ACC112 (cell line): ENCODE results near the gene HOXC4.
"Not testable (repeated sequence)": the region's sequence is repeated elsewhere in the genome, so short reads cannot be mapped to it uniquely, and the experiment has no call there.

Source experiments
- H2AFZ ChIP-seq: fragments of 200-600 bp; sonication (generic); one replicate; pipeline ENCODE4 v1.6.0; 2017; ENCODE audit warnings: antibody characterized with exemption, low read length; ENCODE audit not compliant: unreplicated experiment
- H3K27ac ChIP-seq: fragments of 200-600 bp; sonication (generic); 2 replicates; pipeline ENCODE4 v1.5.1; 2014; ENCODE audit warnings: low read depth, mild to moderate bottlenecking, antibody characterized with exemption, low read length, moderate library complexity
- H3K27me3 ChIP-seq: fragments of 200-600 bp; sonication (generic); 2 replicates; pipeline ENCODE4 v1.6.1; 2014; ENCODE audit warnings: mild to moderate bottlenecking, antibody characterized with exemption, low read length, moderate library complexity, mixed read lengths; ENCODE audit not compliant: insufficient read depth
- H3K36me3 ChIP-seq: fragments of 200-600 bp; sonication (generic); 2 replicates; pipeline ENCODE4 v1.6.1; 2016; ENCODE audit warnings: mild to moderate bottlenecking, antibody characterized with exemption, low read length, moderate library complexity, mixed read lengths; ENCODE audit not compliant: insufficient read depth
- H3K4me1 ChIP-seq: fragments of 200-600 bp; sonication (generic); one replicate; pipeline ENCODE4 v1.6.1; 2016; ENCODE audit warnings: low read length, mixed read lengths; ENCODE audit not compliant: insufficient read depth, unreplicated experiment, control insufficient read depth
- H3K4me3 ChIP-seq: fragments of 200-600 bp; sonication (generic); 2 replicates; pipeline ENCODE4 v1.5.1; 2014; ENCODE audit warnings: mild to moderate bottlenecking, low read depth, low read length
- H3K79me2 ChIP-seq: fragments of 200-600 bp; sonication (generic); one replicate; pipeline ENCODE4 v1.6.0; 2016; ENCODE audit warnings: low read length; ENCODE audit not compliant: control insufficient read depth, unreplicated experiment, insufficient read depth

The HOXC4 gene

DNA sequence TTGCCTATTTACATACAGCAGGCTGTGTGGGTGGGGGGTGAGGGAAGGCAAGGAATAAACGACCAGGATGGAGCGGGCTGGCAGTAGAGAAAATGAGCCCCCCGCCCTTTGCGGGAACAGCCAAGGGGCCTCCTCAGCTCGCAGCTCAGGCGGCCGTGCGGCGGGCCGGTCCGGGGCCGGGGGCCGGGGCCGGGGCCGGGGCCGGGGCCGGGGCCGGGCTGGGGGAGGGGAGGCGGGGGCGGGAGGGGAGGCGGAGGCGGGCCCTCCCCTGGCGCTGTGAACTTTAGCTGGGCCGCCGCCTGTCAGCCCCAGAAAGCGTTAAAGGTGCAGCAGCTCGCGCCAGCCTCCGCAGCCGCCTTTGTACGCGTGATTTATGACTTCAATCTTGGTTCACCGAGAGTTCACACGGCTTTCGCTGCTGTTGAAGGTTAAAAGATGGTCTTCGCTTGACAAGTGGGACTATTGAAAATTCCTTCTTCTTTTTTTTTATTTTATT is 28.8 kb downstream of the HOXC4 start:
- H3K4me3 ChIP-seq = no peak overlapping the region
- H3K27ac ChIP-seq = no peak overlapping the region
- H3K27me3 ChIP-seq = peaks cover 17% of the 10 kb centered on the region
- no peaks in the 10 kb centered on the region for H3K79me2 ChIP-seq
- no peak overlapping the region for H2AFZ ChIP-seq
- H3K36me3 ChIP-seq = no peaks in the 10 kb centered on the region
- H3K4me1 ChIP-seq = no peaks in the 10 kb centered on the region

DNA sequence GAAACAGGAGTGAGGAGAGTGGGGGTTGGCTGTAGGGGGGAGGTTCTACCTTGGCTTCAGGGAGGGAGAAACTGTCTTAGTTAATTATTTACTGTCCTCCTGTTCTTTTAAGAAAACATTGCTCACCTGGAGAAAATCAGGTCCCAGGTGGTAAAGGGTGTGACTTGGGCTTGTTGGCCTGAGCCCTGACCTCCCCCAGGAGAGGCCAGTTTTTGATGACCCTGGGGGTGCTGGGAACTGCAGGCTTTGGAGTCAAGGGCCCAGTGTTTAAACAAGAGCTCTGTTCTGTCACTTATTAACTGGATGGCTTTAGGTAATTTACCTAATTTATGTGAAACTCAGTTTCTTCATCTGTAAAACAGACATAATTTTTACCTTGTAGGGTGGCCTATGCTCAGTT is 34.4 kb downstream of the HOXC4 start:
- not testable (repeated sequence) for H3K79me2 ChIP-seq, H3K36me3 ChIP-seq, H3K4me1 ChIP-seq, H3K4me3 ChIP-seq, H2AFZ ChIP-seq, H3K27ac ChIP-seq
- peaks cover 47% of the 10 kb centered on the region for H3K27me3 ChIP-seq

DNA sequence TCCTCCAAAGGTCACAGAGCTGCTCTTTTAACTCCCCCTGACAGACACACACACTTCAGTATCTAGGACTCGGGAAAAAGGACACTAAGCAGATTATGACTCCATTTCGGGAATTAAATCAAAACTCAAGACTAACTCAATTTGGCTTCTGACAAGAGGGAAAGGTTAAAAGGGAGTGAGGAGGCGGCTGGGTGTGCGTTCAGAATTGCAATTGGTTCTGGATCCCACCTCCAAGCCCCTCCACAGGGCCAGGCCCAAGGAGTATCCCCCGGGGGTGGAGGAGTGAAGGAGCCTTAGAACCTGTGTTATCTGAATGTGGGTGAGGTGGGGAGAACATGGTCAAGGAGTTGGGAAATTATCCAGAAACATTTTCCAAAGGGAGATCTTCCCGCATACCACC is 35.8 kb downstream of the HOXC4 start:
- H3K27me3 ChIP-seq = peaks cover 38% of the 10 kb centered on the region
- not testable (repeated sequence) for H3K27ac ChIP-seq, H2AFZ ChIP-seq, H3K36me3 ChIP-seq, H3K4me3 ChIP-seq, H3K4me1 ChIP-seq, H3K79me2 ChIP-seq

DNA sequence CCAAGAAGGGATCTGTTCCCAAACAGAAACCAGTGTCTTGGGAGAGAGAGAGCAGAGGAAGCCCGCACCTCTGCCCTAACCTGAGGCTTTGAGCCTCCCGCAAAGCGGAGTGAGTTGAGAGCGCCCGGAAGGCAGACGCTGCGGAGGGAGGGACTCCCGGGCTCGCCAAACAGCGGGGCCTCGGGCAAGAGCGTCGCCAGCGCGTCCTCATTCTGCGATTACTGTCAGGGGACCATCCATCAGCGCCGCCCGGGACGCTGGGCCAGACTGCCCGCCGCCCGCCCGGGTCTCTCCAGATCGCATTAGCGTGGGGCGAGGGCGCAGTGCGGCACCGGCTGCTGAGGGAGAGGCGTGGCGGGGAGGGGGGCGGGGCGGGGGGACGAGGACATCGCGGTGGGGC is 36.7 kb downstream of the HOXC4 start:
- Histone ChIP-seq H3K4me3 (peak overlapping the region; percentile 56; the same call in 1 of the 2 replicates), H3K27me3 (peaks cover 34% of the 10 kb centered on the region)
- H3K4me1 ChIP-seq, H3K36me3 ChIP-seq, H2AFZ ChIP-seq, H3K27ac ChIP-seq, H3K79me2 ChIP-seq: not testable (repeated sequence)

DNA sequence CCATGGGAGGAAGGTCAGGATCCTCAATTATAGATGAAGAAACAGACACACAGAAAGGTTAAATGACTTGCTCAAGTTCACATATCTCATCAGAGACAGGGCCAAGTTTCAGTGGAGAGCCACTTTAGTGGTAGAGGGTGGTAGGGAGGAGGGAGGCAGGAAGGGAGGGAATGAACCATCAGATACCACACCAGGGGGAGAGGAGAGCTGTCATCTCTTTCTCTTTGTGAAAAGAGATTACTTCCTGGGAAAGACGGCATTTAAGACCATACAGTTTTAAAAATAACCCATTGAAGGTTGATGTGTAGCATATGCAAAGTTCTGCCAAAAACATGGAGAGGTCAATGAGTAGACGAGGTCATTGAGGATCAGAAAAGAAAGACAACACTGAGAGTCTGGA is 39.3 kb downstream of the HOXC4 start:
- not testable (repeated sequence) for H3K4me1 ChIP-seq, H3K27ac ChIP-seq, H3K4me3 ChIP-seq, H3K79me2 ChIP-seq, H2AFZ ChIP-seq, H3K36me3 ChIP-seq
- peaks cover 30% of the 10 kb centered on the region for H3K27me3 ChIP-seq

DNA sequence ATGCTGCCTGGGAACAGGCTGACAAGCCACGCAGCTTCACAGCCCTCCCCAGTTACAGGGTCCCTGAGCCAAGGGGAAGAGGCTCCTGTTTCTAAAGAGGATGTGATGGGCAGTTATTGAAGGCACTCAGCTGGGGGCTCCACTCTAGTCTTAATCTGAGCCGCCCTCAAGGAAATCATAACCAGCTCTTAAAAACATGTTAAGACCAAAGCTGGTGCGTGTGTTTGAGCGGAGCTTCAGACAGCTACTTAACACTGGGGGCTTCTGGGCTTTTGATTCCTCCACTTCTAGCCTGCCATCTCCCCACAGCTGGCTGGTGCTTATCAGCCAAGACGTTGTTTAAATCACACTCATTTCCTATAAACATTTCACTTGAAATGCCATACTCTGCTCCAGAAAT is 42.3 kb downstream of the HOXC4 start:
- H3K27ac ChIP-seq, H2AFZ ChIP-seq, H3K4me1 ChIP-seq, H3K79me2 ChIP-seq, H3K4me3 ChIP-seq, H3K36me3 ChIP-seq: not testable (repeated sequence)
- peaks cover 11% of the 10 kb centered on the region for H3K27me3 ChIP-seq

DNA sequence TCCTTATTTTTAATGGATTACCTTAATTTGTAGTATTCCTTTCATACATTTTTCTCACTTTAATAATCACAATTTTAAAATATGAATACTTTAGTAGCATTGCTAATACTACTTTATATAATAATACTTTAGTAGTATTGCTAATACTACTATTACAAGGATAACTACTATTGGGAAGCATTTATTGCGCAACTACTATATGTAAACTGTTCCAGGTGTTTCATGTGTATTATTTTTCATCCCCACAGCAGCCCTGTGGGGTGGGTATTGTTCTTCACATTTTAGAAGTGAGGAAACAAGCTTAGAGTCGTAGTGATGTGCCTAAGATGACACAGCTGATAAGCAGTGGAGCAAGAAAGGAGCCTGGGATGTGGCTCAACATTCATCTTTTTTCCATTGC is 45.0 kb downstream of the HOXC4 start:
- H3K4me3 ChIP-seq, H2AFZ ChIP-seq, H3K36me3 ChIP-seq, H3K4me1 ChIP-seq, H3K27ac ChIP-seq, H3K27me3 ChIP-seq, H3K79me2 ChIP-seq: not testable (repeated sequence)

DNA sequence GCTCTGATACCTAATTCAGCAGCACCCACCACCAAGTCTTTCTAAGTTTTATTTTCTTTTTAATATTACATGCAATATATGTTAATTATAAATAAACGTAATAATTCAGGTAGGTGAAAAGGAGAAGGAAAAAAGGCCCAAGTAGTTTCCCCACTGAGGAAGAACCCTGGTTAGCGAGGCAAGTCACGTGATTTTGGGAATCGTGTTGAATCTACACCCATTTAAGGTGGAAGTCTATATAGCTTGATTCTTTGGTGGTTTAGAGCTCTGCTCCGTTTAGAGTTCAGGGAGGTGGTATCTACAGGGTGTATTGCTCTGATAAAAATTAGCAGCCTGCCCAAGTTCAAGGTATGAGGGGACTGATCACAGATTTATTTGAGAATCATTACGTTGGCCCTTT is 47.0 kb downstream of the HOXC4 start:
- not testable (repeated sequence) for H3K27ac ChIP-seq, H3K79me2 ChIP-seq, H3K36me3 ChIP-seq, H3K4me1 ChIP-seq, H3K27me3 ChIP-seq, H3K4me3 ChIP-seq, H2AFZ ChIP-seq

DNA sequence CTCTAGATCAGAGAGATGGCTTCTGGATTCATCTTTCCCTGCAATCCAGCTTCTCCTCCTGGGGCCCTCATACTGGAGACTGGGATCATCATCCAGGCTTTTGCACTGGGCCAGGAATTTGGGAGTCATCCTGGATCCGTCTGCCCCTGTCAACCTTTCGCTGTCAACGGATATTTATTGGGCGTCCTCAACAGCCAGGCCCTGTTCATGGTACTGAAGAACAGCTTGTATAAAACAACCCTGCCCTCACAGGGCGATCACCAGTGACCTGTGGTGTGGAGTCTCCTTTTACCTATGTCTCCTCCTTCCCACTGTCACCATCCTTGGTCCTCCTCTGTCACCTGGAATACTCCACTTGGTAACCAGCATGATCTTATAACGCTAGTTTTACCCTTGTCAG is 48.6 kb downstream of the HOXC4 start:
- not testable (repeated sequence) for H3K36me3 ChIP-seq, H3K79me2 ChIP-seq, H3K27ac ChIP-seq, H3K4me3 ChIP-seq, H2AFZ ChIP-seq, H3K4me1 ChIP-seq
- peaks cover 16% of the 10 kb centered on the region for H3K27me3 ChIP-seq

DNA sequence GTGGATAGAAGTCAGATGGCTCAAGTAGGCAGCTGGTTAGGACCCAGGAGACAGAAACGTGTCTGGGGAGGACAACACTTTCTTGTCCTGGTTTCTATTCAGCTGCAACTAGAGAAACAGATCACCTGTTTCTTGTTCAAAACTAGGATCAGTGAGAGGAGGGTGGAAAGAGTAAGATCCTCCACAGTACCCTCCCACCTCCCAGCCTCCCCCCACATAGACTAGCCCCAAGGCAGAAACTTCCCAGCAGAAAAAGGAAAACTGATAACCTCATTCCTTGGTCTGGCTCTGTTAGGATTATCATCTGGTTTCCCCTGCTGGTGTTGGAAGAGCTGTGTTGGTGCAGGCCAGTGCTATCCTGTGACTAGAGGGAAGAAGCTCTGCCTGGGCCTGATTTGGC is 50.2 kb downstream of the HOXC4 start:
- not testable (repeated sequence) for H2AFZ ChIP-seq, H3K4me1 ChIP-seq, H3K79me2 ChIP-seq, H3K27ac ChIP-seq, H3K36me3 ChIP-seq, H3K4me3 ChIP-seq
- peaks cover 20% of the 10 kb centered on the region for H3K27me3 ChIP-seq
